HEK293 (cell line): ENCODE data around the gene FOXN3.

Experiments
- CTCF ChIA-PET: fragments of 350-600 bp; formaldehyde crosslinking; extraction: SDS; loops from one replicate; lab custom pipeline; 2021; ENCODE audit warnings: antibody characterized with exemption; lab: Yijun Ruan, JAX
- POLR2A ChIA-PET: fragments of 300-600 bp; formaldehyde crosslinking; extraction: SDS; loops from one replicate; lab custom pipeline; 2020; ENCODE audit warnings: antibody characterized with exemption, inconsistent platforms; lab: Yijun Ruan, JAX
- H3K27ac ChIP-seq: fragments of 200-500 bp; sonication (Bioruptor generic); 2 replicates; pipeline ENCODE4 v1.5.1; 2014; ENCODE audit warnings: low read depth, low read length, control low read depth, inconsistent platforms; ENCODE audit errors: extremely low read depth
- H3K36me3 ChIP-seq, 2 experiments: fragments of 200-500 bp in 1 of 2; sonication (Bioruptor generic) in 1 of 2; 1 replicate in 1 of 2; 2 replicates in 1 of 2; pipeline ENCODE4 v1.5.1; 2014 to 2017; ENCODE audit warnings: inconsistent platforms in 2 of 2, low read length in 2 of 2; ENCODE audit not compliant: control insufficient read depth in 2 of 2, insufficient read depth in 1 of 2
- H3K4me1 ChIP-seq: fragments of 200-500 bp; sonication (Bioruptor generic); 2 replicates; pipeline ENCODE4 v1.5.1; 2014; ENCODE audit warnings: mild to moderate bottlenecking, low read length, inconsistent platforms; ENCODE audit not compliant: control insufficient read depth, insufficient read depth
- H3K4me3 ChIP-seq: 2 replicates; pipeline ENCODE4 v1.5.1; 2011; ENCODE audit warnings: low read depth, mild to moderate bottlenecking, control low read depth, low read length, moderate library complexity
- H3K9me3 ChIP-seq: fragments of 200-500 bp; sonication (Bioruptor generic); 2 replicates; pipeline ENCODE4 v1.5.1; 2014; ENCODE audit warnings: low read depth, low read length, inconsistent platforms; ENCODE audit not compliant: control insufficient read depth, insufficient read depth
- BCL11B ChIP-seq: fragments of 450-650 bp; formaldehyde crosslinking; IDR thresholded peaks from 2 replicates; pipeline ENCODE4 v1.5.1; 2016; ENCODE audit warnings: low read depth, missing biosample characterization, missing genetic modification characterization
- HOXA7 ChIP-seq: sonication (generic); formaldehyde crosslinking; IDR thresholded peaks from 2 replicates; pipeline ENCODE4 v1.8.1; 2022; ENCODE audit warnings: missing genetic modification reagents, borderline replicate concordance
- KLF16 ChIP-seq: fragments of 450-650 bp; formaldehyde crosslinking; IDR thresholded peaks from 2 replicates; pipeline ENCODE4 v1.5.1; 2017; ENCODE audit warnings: missing biosample characterization, missing genetic modification characterization
- MEIS1 ChIP-seq: sonication (generic); formaldehyde crosslinking; IDR thresholded peaks from 2 replicates; pipeline ENCODE4 v1.8.1; 2022; ENCODE audit warnings: missing genetic modification reagents, mild to moderate bottlenecking, borderline replicate concordance
- RBAK ChIP-seq: fragments of 450-650 bp; formaldehyde crosslinking; IDR thresholded peaks from 2 replicates; pipeline ENCODE4 v1.5.1; 2016; ENCODE audit warnings: missing biosample characterization, missing genetic modification characterization
- SP7 ChIP-seq: fragments of 450-650 bp; formaldehyde crosslinking; IDR thresholded peaks from 2 replicates; pipeline ENCODE4 v1.5.1; 2016; ENCODE audit warnings: missing biosample characterization, missing genetic modification characterization
- ZIC2 ChIP-seq: fragments of 450-650 bp; formaldehyde crosslinking; IDR thresholded peaks from 2 replicates; pipeline ENCODE4 v1.5.1; 2016; ENCODE audit warnings: missing biosample characterization, missing genetic modification characterization
- ZNF114 ChIP-seq: fragments of 450-650 bp; formaldehyde crosslinking; IDR thresholded peaks from 2 replicates; pipeline ENCODE4 v1.5.0; 2017; ENCODE audit warnings: missing biosample characterization, missing genetic modification characterization
- ZNF174 ChIP-seq: fragments of 450-650 bp; formaldehyde crosslinking; IDR thresholded peaks from 2 replicates; pipeline ENCODE4 v1.5.0; 2017; ENCODE audit warnings: missing biosample characterization, mild to moderate bottlenecking, missing genetic modification characterization
- ZNF175 ChIP-seq: fragments of 450-650 bp; formaldehyde crosslinking; IDR thresholded peaks from 2 replicates; pipeline ENCODE4 v1.5.1; 2016; ENCODE audit warnings: missing biosample characterization, missing genetic modification characterization
- ZNF19 ChIP-seq: fragments of 450-650 bp; formaldehyde crosslinking; IDR thresholded peaks from 2 replicates; pipeline ENCODE4; 2016; ENCODE audit warnings: missing biosample characterization, missing genetic modification characterization, low read depth
- ZNF341 ChIP-seq: fragments of 450-650 bp; formaldehyde crosslinking; IDR thresholded peaks from 2 replicates; pipeline ENCODE4; 2016; ENCODE audit warnings: low read depth, missing biosample characterization, missing genetic modification characterization
- ZNF426 ChIP-seq: fragments of 450-650 bp; formaldehyde crosslinking; IDR thresholded peaks from 2 replicates; pipeline ENCODE4 v1.5.1; 2017; ENCODE audit warnings: missing biosample characterization, missing genetic modification characterization, mild to moderate bottlenecking, inconsistent platforms, moderate library complexity
- ZNF660 ChIP-seq: fragments of 450-650 bp; IDR thresholded peaks from 2 replicates; pipeline ENCODE4 v1.5.1; 2018; ENCODE audit warnings: missing biosample characterization, mild to moderate bottlenecking, missing genetic modification characterization
- ZNF701 ChIP-seq: fragments of 450-650 bp; formaldehyde crosslinking; IDR thresholded peaks from 2 replicates; pipeline ENCODE4 v1.5.1; 2016; ENCODE audit warnings: missing biosample characterization, missing genetic modification characterization
- ZNF837 ChIP-seq: fragments of 450-650 bp; formaldehyde crosslinking; IDR thresholded peaks from 2 replicates; pipeline ENCODE4 v1.5.1; 2016; ENCODE audit warnings: missing biosample characterization, missing genetic modification characterization
- TF ChIP-seq, protein P1 (sequence below): fragments of 450-650 bp; IDR thresholded peaks from 2 replicates; pipeline ENCODE4 v1.5.1; 2018; ENCODE audit warnings: missing biosample characterization, missing genetic modification characterization
- TF ChIP-seq, protein P2 (sequence below): fragments of 450-650 bp; formaldehyde crosslinking; IDR thresholded peaks from 2 replicates; pipeline ENCODE4 v1.5.1; 2016; ENCODE audit warnings: missing biosample characterization, missing genetic modification characterization
- TF ChIP-seq, protein P3 (sequence below): fragments of 450-650 bp; formaldehyde crosslinking; IDR thresholded peaks from 2 replicates; pipeline ENCODE4 v1.5.1; 2016; ENCODE audit warnings: missing biosample characterization, missing genetic modification characterization
- TF ChIP-seq, protein P4 (sequence below): fragments of 450-650 bp; formaldehyde crosslinking; IDR thresholded peaks from 2 replicates; pipeline ENCODE4 v1.5.1; 2016; ENCODE audit warnings: missing biosample characterization, missing genetic modification characterization
- TF ChIP-seq, protein P5 (sequence below): fragments of 450-650 bp; formaldehyde crosslinking; IDR thresholded peaks from 2 replicates; pipeline ENCODE4 v1.5.1; 2017; ENCODE audit warnings: missing biosample characterization, missing genetic modification characterization

FOXN3 gene

DNA sequence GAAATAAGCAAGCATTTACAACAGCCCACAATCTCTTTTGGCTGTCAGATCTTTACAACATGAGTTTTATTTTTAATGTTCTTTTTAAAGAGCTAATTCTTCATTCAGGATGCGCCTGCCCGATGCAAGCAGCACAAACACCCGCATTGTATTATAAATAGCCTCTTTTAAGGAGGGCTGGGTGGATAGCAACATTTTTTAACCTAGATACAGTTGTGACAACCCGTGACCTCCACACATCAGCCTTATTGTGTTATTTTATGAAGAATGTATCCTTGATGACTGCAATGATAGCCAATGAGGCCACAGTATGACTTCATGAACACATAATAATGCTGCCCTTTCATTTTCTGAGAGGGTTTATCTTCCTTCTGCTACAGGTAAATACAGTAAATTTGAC is 173.7 kb downstream of the FOXN3 start (continued):
- TF ChIP-seq, protein P1, sequence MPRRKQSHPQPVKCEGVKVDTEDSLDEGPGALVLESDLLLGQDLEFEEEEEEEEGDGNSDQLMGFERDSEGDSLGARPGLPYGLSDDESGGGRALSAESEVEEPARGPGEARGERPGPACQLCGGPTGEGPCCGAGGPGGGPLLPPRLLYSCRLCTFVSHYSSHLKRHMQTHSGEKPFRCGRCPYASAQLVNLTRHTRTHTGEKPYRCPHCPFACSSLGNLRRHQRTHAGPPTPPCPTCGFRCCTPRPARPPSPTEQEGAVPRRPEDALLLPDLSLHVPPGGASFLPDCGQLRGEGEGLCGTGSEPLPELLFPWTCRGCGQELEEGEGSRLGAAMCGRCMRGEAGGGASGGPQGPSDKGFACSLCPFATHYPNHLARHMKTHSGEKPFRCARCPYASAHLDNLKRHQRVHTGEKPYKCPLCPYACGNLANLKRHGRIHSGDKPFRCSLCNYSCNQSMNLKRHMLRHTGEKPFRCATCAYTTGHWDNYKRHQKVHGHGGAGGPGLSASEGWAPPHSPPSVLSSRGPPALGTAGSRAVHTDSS (tag by site-specific recombination) = no peak

DNA sequence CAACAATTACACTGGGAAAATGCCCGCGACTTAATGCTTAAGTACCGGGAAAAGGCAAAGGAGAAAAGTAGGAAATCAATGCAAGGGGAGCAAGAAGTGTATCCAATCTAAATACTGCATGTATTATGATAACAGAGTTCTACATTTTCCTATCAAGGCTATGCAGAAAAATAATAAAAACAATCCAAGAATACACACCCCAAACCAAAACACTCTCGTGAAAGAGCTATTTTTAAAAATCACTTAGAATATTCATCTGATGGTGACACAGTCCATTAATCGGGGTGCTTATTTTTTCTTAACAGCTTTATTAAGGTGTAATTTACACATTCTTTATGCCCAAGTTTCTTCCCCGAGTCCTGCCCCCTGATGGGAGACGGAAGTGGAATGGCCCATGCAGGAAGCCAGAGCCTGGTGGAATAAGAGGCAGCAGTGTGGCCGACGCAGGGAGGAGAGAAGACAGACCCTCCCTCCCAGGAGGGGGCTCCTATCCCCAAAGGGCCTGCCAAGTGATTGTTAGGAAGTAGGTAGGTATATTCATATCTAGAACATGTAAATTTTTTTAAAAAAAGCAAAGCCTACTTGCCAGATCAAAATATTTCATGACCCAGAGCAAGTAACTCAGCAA is 174.3 kb downstream of the FOXN3 start:
- no peak for TF ChIP-seq BCL11B (tag by site-specific recombination)
- no peak for TF ChIP-seq MEIS1
- TF ChIP-seq, protein P2, sequence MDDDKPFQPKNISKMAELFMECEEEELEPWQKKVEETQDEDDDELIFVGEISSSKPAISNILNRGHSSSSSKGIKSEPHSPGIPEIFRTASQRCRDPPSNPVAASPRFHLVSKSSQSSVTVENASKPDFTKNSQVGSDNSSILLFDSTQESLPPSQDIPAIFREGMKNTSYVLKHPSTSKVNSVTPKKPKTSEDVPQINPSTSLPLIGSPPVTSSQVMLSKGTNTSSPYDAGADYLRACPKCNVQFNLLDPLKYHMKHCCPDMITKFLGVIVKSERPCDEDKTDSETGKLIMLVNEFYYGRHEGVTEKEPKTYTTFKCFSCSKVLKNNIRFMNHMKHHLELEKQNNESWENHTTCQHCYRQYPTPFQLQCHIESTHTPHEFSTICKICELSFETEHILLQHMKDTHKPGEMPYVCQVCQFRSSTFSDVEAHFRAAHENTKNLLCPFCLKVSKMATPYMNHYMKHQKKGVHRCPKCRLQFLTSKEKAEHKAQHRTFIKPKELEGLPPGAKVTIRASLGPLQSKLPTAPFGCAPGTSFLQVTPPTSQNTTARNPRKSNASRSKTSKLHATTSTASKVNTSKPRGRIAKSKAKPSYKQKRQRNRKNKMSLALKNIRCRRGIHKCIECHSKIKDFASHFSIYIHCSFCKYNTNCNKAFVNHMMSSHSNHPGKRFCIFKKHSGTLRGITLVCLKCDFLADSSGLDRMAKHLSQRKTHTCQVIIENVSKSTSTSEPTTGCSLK (tag by site-specific recombination) = no peak
- TF ChIP-seq ZNF837 (tag by site-specific recombination) = no peak
- TF ChIP-seq SP7 (tag by site-specific recombination) = no peak
- TF ChIP-seq ZNF174 (tag by site-specific recombination) = no peak
- no peak for TF ChIP-seq ZNF19 (tag by site-specific recombination)
- TF ChIP-seq RBAK = no peak
- no peak for TF ChIP-seq ZNF341 (tag by site-specific recombination)
- TF ChIP-seq, protein P3, sequence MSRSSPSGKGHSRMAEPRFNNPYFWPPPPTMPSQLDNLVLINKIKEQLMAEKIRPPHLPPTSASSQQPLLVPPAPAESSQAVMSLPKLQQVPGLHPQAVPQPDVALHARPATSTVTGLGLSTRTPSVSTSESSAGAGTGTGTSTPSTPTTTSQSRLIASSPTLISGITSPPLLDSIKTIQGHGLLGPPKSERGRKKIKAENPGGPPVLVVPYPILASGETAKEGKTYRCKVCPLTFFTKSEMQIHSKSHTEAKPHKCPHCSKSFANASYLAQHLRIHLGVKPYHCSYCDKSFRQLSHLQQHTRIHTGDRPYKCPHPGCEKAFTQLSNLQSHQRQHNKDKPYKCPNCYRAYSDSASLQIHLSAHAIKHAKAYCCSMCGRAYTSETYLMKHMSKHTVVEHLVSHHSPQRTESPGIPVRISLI = no peak
- no peak for TF ChIP-seq ZNF426 (tag by site-specific recombination)

DNA sequence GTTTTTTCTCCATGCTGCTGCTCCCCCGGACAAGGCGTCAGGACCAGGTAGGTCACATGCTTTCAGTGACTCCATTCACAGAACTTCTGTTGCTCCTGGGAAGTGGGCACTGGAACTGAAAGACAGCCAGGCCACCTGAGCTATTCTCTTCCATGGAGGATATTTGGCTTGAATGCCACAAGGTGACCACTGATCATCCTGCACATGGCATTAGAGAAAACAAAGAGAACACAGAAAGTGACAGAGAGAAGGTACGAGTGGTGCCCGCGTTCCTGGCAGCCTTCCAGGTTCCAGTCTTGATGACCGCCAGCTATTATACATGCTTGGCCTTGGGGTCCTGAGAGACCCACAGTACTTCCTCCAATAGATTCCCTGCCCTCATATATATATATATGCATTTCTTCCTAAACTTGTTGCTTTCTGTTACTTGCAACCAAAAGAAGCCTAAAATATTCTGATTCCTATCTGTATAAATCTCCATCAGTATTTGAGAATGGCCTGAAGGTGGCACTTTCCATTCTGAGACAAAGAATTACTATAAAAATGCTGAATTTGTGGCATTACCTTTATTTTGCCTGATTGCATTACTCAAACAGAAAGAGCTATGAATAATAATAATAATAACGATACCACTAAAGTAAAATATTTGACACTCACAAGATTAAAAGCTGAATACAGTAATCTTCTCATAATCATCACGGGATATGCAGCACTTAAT is 174.9 kb downstream of the FOXN3 start:
- ChIA-PET CTCF (no interaction called here), POLR2A (interaction anchor here (0.5 kb wide), 1 partner anchor 1829 kb away, joined by 4 read pairs; no protein-coding TSS in a partner anchor)
- no peaks in the 10 kb centered on the region for H3K36me3 ChIP-seq
- H3K27ac ChIP-seq = no peak overlapping the region
- peaks cover 2% of the 10 kb centered on the region; the same call in 1 of the 2 replicates for H3K4me1 ChIP-seq
- no peak overlapping the region for H3K4me3 ChIP-seq
- H3K9me3 ChIP-seq = no peaks in the 10 kb centered on the region
- TF ChIP-seq HOXA7 (CRISPR knock-in tag) (no peak), KLF16 (tag by site-specific recombination) (no peak), ZNF837 (tag by site-specific recombination) (no peak), ZIC2 (tag by site-specific recombination) (no peak), ZNF114 (no peak), ZNF701 (tag by site-specific recombination) (no peak), ZNF175 (tag by site-specific recombination) (no peak), ZNF660 (tag by site-specific recombination) (no peak)
- TF ChIP-seq, protein P4, sequence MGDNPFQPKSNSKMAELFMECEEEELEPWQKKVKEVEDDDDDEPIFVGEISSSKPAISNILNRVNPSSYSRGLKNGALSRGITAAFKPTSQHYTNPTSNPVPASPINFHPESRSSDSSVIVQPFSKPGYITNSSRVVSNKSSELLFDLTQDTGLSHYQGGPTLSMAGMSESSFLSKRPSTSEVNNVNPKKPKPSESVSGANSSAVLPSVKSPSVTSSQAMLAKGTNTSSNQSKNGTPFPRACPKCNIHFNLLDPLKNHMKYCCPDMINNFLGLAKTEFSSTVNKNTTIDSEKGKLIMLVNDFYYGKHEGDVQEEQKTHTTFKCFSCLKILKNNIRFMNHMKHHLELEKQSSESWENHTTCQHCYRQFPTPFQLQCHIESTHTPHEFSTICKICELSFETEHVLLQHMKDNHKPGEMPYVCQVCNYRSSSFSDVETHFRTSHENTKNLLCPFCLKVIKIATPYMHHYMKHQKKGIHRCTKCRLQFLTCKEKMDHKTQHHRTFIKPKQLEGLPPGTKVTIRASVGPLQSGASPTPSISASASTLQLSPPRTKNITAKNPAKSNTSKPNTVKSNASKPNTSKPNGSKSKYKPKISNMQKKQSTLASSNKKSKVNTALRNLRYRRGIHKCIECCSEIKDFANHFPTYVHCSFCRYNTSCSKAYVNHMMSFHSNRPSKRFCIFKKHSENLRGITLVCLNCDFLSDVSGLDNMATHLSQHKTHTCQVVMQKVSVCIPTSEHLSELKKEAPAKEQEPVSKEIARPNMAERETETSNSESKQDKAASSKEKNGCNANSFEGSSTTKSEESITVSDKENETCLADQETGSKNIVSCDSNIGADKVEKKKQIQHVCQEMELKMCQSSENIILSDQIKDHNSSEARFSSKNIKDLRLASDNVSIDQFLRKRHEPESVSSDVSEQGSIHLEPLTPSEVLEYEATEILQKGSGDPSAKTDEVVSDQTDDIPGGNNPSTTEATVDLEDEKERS = no peak
- TF ChIP-seq, protein P5, sequence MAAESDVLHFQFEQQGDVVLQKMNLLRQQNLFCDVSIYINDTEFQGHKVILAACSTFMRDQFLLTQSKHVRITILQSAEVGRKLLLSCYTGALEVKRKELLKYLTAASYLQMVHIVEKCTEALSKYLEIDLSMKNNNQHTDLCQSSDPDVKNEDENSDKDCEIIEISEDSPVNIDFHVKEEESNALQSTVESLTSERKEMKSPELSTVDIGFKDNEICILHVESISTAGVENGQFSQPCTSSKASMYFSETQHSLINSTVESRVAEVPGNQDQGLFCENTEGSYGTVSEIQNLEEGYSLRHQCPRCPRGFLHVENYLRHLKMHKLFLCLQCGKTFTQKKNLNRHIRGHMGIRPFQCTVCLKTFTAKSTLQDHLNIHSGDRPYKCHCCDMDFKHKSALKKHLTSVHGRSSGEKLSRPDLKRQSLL (tag by site-specific recombination) = no peak

More for the DNA sequence above, 174.3 kb downstream of the FOXN3 start:
- Histone ChIP-seq H3K9me3 (no peaks in the 10 kb centered on the region), H3K4me3 (no peak overlapping the region), H3K27ac (no peak overlapping the region), H3K4me1 (no peaks in the 10 kb centered on the region), H3K36me3 (no peaks in the 10 kb centered on the region)
- CTCF ChIA-PET = no interaction called here
- POLR2A ChIA-PET = interaction anchor here (0.5 kb wide), 1 partner anchor 1829 kb away, joined by 4 read pairs; no protein-coding TSS in a partner anchor
